B cell (primary cell): Measurements from ENCODE around the gene MAPK10. TPM values are rescaled to one million over a fixed set of nuclear protein-coding genes. Genes with fewer than 3 reads are reported as not detected.

Source experiments
- ATAC-seq: fragments of 200-7000 bp; cut with Tn5 transposase; one replicate; pipeline ENCODE4 v1.10.0; 2021; ENCODE audit warnings: low read depth, mild to moderate bottlenecking, moderate number of reproducible peaks, moderate library complexity
- CTCF ChIA-PET: fragments of 350-600 bp; sonication (Branson Sonifier 250); formaldehyde crosslinking; loops from one replicate; lab custom pipeline; 2021; ENCODE audit warnings: antibody characterized with exemption, inconsistent platforms; lab: Charles Lee
- POLR2A ChIA-PET: fragments of 350-600 bp; sonication (Branson Sonifier 250); formaldehyde crosslinking; loops from one replicate; lab custom pipeline; 2021; ENCODE audit warnings: antibody characterized with exemption; lab: Charles Lee
- DNase-seq: peaks from one replicate; pipeline ENCODE4 v3.0.0; 2013
- H2AFZ ChIP-seq: 2 replicates; pipeline ENCODE4 v1.6.1; 2012; ENCODE audit warnings: mild to moderate bottlenecking, low read depth, low read length; ENCODE audit not compliant: insufficient read depth, poor library complexity, severe bottlenecking
- H3K27ac ChIP-seq, 2 donors: 1 replicate in 1 of 2; 2 replicates in 1 of 2; pipeline ENCODE4 v1.5.1; 2012 to 2013; ENCODE audit warnings: low read length in 2 of 2, mild to moderate bottlenecking in 2 of 2, moderate library complexity in 1 of 2
- H3K27me3 ChIP-seq, 4 experiments: fragments of 200-600 bp in 1 of 4; sonication (generic) in 1 of 4; replicated peaks in 1 of 4; 1 replicate in 2 of 4; 2 replicates in 2 of 4; pipeline versions ENCODE4 v1.6.1 to v1.7.0; 2013 to 2016; ENCODE audit warnings: low read length in 3 of 4, mild to moderate bottlenecking in 2 of 4, mixed read lengths in 1 of 4, moderate library complexity in 1 of 4; ENCODE audit not compliant: insufficient read depth in 4 of 4, control insufficient read depth in 3 of 4; ENCODE audit errors: control extremely low read depth in 1 of 4
- H3K36me3 ChIP-seq, 2 experiments: replicated peaks in 1 of 2; 1 replicate in 1 of 2; 2 replicates in 1 of 2; pipeline versions ENCODE4 v1.6.1 to v1.7.1; 2013; ENCODE audit warnings: low read length in 1 of 2; ENCODE audit not compliant: insufficient read depth in 2 of 2, control insufficient read depth in 1 of 2; ENCODE audit errors: control extremely low read depth in 1 of 2, extremely low read depth in 1 of 2
- H3K4me1 ChIP-seq, 2 donors: fragments of 200-600 bp in 1 of 2; sonication (generic) in 1 of 2; 1 replicate in 1 of 2; 2 replicates in 1 of 2; pipeline versions ENCODE4 v1.5.1 to v1.6.1; 2013 to 2017; ENCODE audit warnings: low read length in 2 of 2; ENCODE audit not compliant: control insufficient read depth in 2 of 2, insufficient read depth in 2 of 2
- H3K4me2 ChIP-seq: replicated peaks from 2 replicates; pipeline ENCODE3; 2012; ENCODE audit warnings: mild to moderate bottlenecking, low read depth, low read length; ENCODE audit not compliant: poor library complexity, severe bottlenecking
- H3K4me3 ChIP-seq, 5 experiments: fragments of 200-600 bp in 1 of 5; sonication (generic) in 1 of 5; 1 replicate in 3 of 5; 2 replicates in 2 of 5; pipeline versions ENCODE4 v1.5.1 to v1.7.0; 2011 to 2016; ENCODE audit warnings: low read length in 4 of 5, mild to moderate bottlenecking in 4 of 5, low read depth in 2 of 5, control low read depth in 1 of 5, moderate library complexity in 1 of 5; ENCODE audit not compliant: insufficient read depth in 1 of 5; ENCODE audit errors: control extremely low read depth in 1 of 5, extremely low read depth in 1 of 5
- H3K79me2 ChIP-seq: fragments of 200-600 bp; sonication (generic); one replicate; pipeline ENCODE4 v1.6.0; 2016; ENCODE audit warnings: low read length; ENCODE audit not compliant: control insufficient read depth, insufficient read depth
- H3K9ac ChIP-seq: fragments of 200-600 bp; sonication (generic); 2 replicates; pipeline ENCODE4 v1.6.1; 2017; ENCODE audit warnings: mild to moderate bottlenecking, low read length, moderate library complexity
- H3K9me3 ChIP-seq, 3 donors: one replicate each; pipeline versions ENCODE4 v1.6.1 to v1.7.1; 2013; ENCODE audit warnings: low read length in 2 of 3; ENCODE audit not compliant: control insufficient read depth in 2 of 3, insufficient read depth in 1 of 3; ENCODE audit errors: control extremely low read depth in 1 of 3
- H4K20me1 ChIP-seq: 2 replicates; pipeline ENCODE4 v1.6.0; 2012; ENCODE audit warnings: mild to moderate bottlenecking, low read length; ENCODE audit not compliant: insufficient read depth, control insufficient read depth, poor library complexity, severe bottlenecking
- H3K27ac Mint-ChIP-seq: one replicate; pipeline ENCODE4 v1.8.0; 2021; ENCODE audit warnings: mixed read lengths
- H3K27me3 Mint-ChIP-seq: one replicate; pipeline ENCODE4 v1.8.0; 2021; ENCODE audit warnings: mixed read lengths
- H3K4me1 Mint-ChIP-seq: one replicate; pipeline ENCODE4 v1.8.0; 2021; ENCODE audit warnings: mixed read lengths
- H3K4me3 Mint-ChIP-seq: one replicate; pipeline ENCODE4 v1.8.0; 2021; ENCODE audit warnings: mixed read lengths
- H3K9me3 Mint-ChIP-seq: one replicate; pipeline ENCODE4 v1.8.0; 2022; ENCODE audit warnings: mixed read lengths; ENCODE audit not compliant: insufficient read depth
- CTCF ChIP-seq: fragments of 200-600 bp; IDR thresholded peaks from one replicate; pipeline ENCODE4 v1.8.0; 2022; ENCODE audit warnings: antibody characterized with exemption, mild to moderate bottlenecking
- EZH2 ChIP-seq: IDR thresholded peaks from 2 replicates; pipeline ENCODE4 v1.6.1; 2012; ENCODE audit warnings: borderline replicate concordance, low read depth, mild to moderate bottlenecking, moderate library complexity, low read length; ENCODE audit not compliant: insufficient read depth, poor library complexity, severe bottlenecking
- WGBS: methylation state at CpG from one replicate; pipeline ENCODE4 v1.1.5; 2013; ENCODE audit warnings: missing lambda C conversion rate; ENCODE audit not compliant: insufficient coverage; 5-methylcytosine and 5-hydroxymethylcytosine counted together
- intact Hi-C: fragments of 100-400 bp; cut with micrococcal nuclease; formaldehyde crosslinking; loops from one replicate; pipeline ENCODE4 v1.10.0; 2022
- polyA plus RNA-seq: library from polyadenylated mRNA; depleted of rRNA; stranded (reverse); fragments of >200 nt; gene quantifications from 2 replicates; pipeline ENCODE4 v1.2.3, GENCODE V29; 2012
- total RNA-seq, 2 donors: library from RNA; stranded (reverse); fragments of 120-200 nt in 1 of 2; gene quantifications; 1 replicate in 1 of 2; 2 replicates in 1 of 2; pipeline versions ENCODE4 v1.2.3 to v1.2.4, GENCODE V29; 2013 to 2022

MAPK10 gene
- total and polyA plus RNA-seq, 2 donors (not counting 1 experiment from before 2014, with no cell fraction given), result 0.03 to 3.1 TPM

GRCh38 chr4:86389664-86390063 lies 29.8 kb upstream of the MAPK10 start:
- ChIA-PET CTCF (no interaction called here), POLR2A (no interaction called here)
- TF ChIP-seq CTCF (no peak), EZH2 (no peak)
- Histone ChIP-seq H2AFZ (no peak overlapping the region), H3K4me2 (no peak overlapping the region), H3K4me1 (peaks cover 0 to 4% of the 10 kb centered on the region in 2 donors), H3K79me2 (no peaks in the 10 kb centered on the region), H4K20me1 (no peaks in the 10 kb centered on the region), H3K27me3 (peaks cover 0 to 2% (median 0%) of the 10 kb centered on the region in 4 experiments), H3K27ac (no peak overlapping the region), H3K4me3 (no peak overlapping the region), H3K36me3 (no peaks in the 10 kb centered on the region), H3K9ac (no peak overlapping the region), H3K9me3 (no peaks in the 10 kb centered on the region)
- DNase-seq, result no peak
- Mint-ChIP-seq H3K27me3 (peaks cover 9% of the 10 kb centered on the region), H3K27ac (no peak overlapping the region), H3K9me3 (no peaks in the 10 kb centered on the region), H3K4me3 (no peak overlapping the region), H3K4me1 (peaks cover 3% of the 10 kb centered on the region)
- intact Hi-C loops, result no loop called here
- WGBS, result no CpG with 5 or more reads among the region's 1 CpG
- ATAC-seq, result no peak

- TF ChIP-seq EZH2, result no peak
- H3K27me3 ChIP-seq, result peaks cover 0 to 2% (median 0%) of the 10 kb centered on the region in 4 experiments
- ATAC-seq, result no peak
These were observed 28.4 kb upstream of the MAPK10 start for GRCh38 chr4:86388252-86388651.

More at GRCh38 chr4:86388252-86388651, 28.4 kb upstream of the MAPK10 start:
- no peak overlapping the region for H3K27ac ChIP-seq
- H3K36me3 ChIP-seq, result no peaks in the 10 kb centered on the region
- no peaks in the 10 kb centered on the region for H3K9me3 ChIP-seq
- Mint-ChIP-seq H3K4me1 (peaks cover 3% of the 10 kb centered on the region), H3K9me3 (no peaks in the 10 kb centered on the region), H3K27ac (no peak overlapping the region), H3K27me3 (peaks cover 12% of the 10 kb centered on the region), H3K4me3 (no peak overlapping the region)
- POLR2A ChIA-PET, result no interaction called here
- no peak overlapping the region for H3K4me3 ChIP-seq
- no peak overlapping the region for H2AFZ ChIP-seq
- H4K20me1 ChIP-seq, result no peaks in the 10 kb centered on the region
- CTCF ChIA-PET, result no interaction called here
- H3K9ac ChIP-seq, result no peak overlapping the region
- peaks cover 0 to 4% of the 10 kb centered on the region in 2 donors for H3K4me1 ChIP-seq
- H3K4me2 ChIP-seq, result no peak overlapping the region
- intact Hi-C loops, result no loop called here
- H3K79me2 ChIP-seq, result no peaks in the 10 kb centered on the region
- no peak for DNase-seq
- WGBS, result no CpG with 5 or more reads among the region's 1 CpG
